GM12878 (cell line): ENCODE measurements around the gene KRTAP22-2.

Source experiments
- POLR2A ChIP-seq: IDR thresholded peaks from 2 replicates; pipeline ENCODE4 v1.6.1; 2011; ENCODE audit warnings: low read depth, mild to moderate bottlenecking, low read length
- RAD21 ChIP-seq: IDR thresholded peaks from 2 replicates; pipeline ENCODE4 v1.6.1; 2011; ENCODE audit warnings: mild to moderate bottlenecking, low read depth, low read length, moderate library complexity; ENCODE audit not compliant: insufficient read depth

GRCh38 chr21:30567617-30568016 lies 22.6 kb downstream of the KRTAP22-2 start:
- no peak for TF ChIP-seq POLR2A
- no peak for TF ChIP-seq RAD21
